Psoas muscle (tissue), 8 donors: ENCODE data around the gene FOLR2. TPM values are rescaled to one million over a fixed set of nuclear protein-coding genes. Genes with fewer than 3 reads are reported as not detected.
"Not testable (repeated sequence)": the region's sequence is repeated elsewhere in the genome, so short reads cannot be mapped to it uniquely, and the experiment has no call there.

Experiments used
- ATAC-seq, 4 donors: fragments of 200-7000 bp; cut with Tn5 transposase; one replicate each; pipeline ENCODE4 v1.9.1; 2020; ENCODE audit warnings: moderate library complexity in 3 of 4, mild to moderate bottlenecking in 2 of 4
- DNase-seq, 2 donors: peaks; one replicate each; pipeline ENCODE4 v3.0.0-alpha.2; 2020
- H3K27ac ChIP-seq: fragments of 200-600 bp; one replicate; pipeline ENCODE4 v1.8.0; 2022
- H3K27me3 ChIP-seq, 3 donors: fragments of 200-600 bp in 1 of 3; one replicate each; pipeline versions ENCODE4 v1.6.1 to v1.8.0; 2013 to 2022; ENCODE audit warnings: low read length in 2 of 3, mild to moderate bottlenecking in 2 of 3, moderate library complexity in 1 of 3; ENCODE audit not compliant: insufficient read depth in 3 of 3
- H3K36me3 ChIP-seq, 2 donors: fragments of 200-600 bp in 1 of 2; one replicate each; pipeline versions ENCODE4 v1.6.1 to v1.8.0; 2013 to 2022; ENCODE audit warnings: low read depth in 1 of 2, mild to moderate bottlenecking in 1 of 2, moderate library complexity in 1 of 2; ENCODE audit not compliant: insufficient read depth in 1 of 2
- H3K4me1 ChIP-seq: fragments of 200-600 bp; one replicate; pipeline ENCODE4 v1.8.0; 2022
- H3K4me3 ChIP-seq: fragments of 200-600 bp; one replicate; pipeline ENCODE4 v1.8.0; 2022; ENCODE audit warnings: mild to moderate bottlenecking
- H3K9me3 ChIP-seq: fragments of 200-600 bp; one replicate; pipeline ENCODE4 v1.8.0; 2022
- WGBS, 3 donors: extraction: QIAGEN DNeasy Blood & Tissue Kit; methylation state at CpG; one replicate each; pipeline versions ENCODE4 v1.1.6 to v1.1.7; 2013; 5-methylcytosine and 5-hydroxymethylcytosine counted together
- intact Hi-C, 2 donors: fragments of 100-400 bp; cut with DNase I; formaldehyde crosslinking; loops; one replicate each; pipeline versions ENCODE4 v1.11.0 to v1.14.2; 2022
- polyA plus RNA-seq, 3 donors: library from polyadenylated mRNA; stranded (reverse); fragments of 200-250 nt; gene quantifications; one replicate each; pipeline ENCODE4 v1.2.3, GENCODE V29; 2013
- total RNA-seq, 4 donors: library from RNA; stranded (reverse); fragmentation: NEBNext Ultra II Directional in 2 of 4; extraction: Animal tissue kit (Norgen Biotek cat#: 25700) in 2 of 4; gene quantifications; one replicate each; pipeline versions ENCODE4 v1.2.1 to v1.2.4, GENCODE V29; 2021 to 2023
- TF ChIP-seq, protein P1 (sequence below): fragments of 200-600 bp; IDR thresholded peaks from one replicate; pipeline ENCODE4 v1.8.0; 2022; ENCODE audit warnings: antibody characterized with exemption
- donor health status: healthy with polysubstance abuse.
- donor health status: DM: no; HTN: no; CAD: no; lungs with moderate emphysema.
- donor health status: Bipolar disorder and iron deficiency.
- donor health status: healthy.
- donor health status: DM: yes; HTN: yes; CAD: no.
- donor health status: DM: no; HTN: no; CAD: no.
- donor health status: DM: no; HTN: no; CAD: no.
- donor health status: DM: yes; HTN: yes; CAD: no.

Gene FOLR2
- total and polyA plus RNA-seq, 7 donors, result 2.9 to 14.2 (median 5.3) TPM

DNA sequence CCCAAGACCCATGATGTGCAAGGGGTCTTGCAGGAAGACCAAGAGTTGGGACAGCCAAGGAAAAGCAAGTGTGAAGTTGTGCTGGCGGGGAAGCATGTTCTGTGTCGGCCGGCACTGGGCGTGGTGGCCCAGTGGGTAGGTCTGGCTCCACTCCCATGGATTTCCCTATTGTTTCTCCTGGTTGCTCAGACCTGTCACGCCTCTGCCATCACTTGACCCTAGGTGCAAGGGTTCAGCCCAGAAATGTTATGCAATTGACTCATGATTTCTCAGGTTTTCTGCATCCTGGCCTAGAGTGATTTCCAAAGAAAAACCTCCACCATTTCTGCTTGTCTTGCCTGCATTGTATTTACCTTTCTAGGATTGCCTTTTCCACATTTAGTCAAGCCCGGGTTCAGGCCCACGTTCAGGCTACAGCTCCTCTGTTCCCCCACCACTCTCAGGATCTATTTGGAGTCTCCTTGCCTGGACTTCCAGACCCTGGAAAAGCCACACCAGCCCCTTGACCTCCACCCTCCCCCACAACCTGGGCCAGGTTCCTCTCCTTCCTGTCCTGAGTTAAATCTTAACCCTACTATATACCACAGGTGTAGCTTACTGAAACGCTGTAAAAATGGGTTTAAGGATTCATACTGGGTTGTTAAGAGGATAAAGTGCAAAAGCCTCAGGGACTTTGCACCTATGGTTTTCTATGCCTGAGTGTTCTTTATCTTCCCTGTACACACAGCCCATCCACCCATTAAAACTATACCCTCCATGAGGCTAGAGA is 42.1 kb upstream of the FOLR2 start:
- DNase-seq (no peak), ATAC-seq (no peak)
- Histone ChIP-seq H3K36me3 (no peaks in the 10 kb centered on the region), H3K4me1 (no peaks in the 10 kb centered on the region), H3K9me3 (no peaks in the 10 kb centered on the region), H3K4me3 (no peak overlapping the region), H3K27ac (no peak overlapping the region), H3K27me3 (no peaks in the 10 kb centered on the region)
- intact Hi-C loops, result no loop called here
- 70 to 77% (median 75%) methylated on average over 8 of the region's 8 CpGs for WGBS, 3 donors
- TF ChIP-seq, protein P1, sequence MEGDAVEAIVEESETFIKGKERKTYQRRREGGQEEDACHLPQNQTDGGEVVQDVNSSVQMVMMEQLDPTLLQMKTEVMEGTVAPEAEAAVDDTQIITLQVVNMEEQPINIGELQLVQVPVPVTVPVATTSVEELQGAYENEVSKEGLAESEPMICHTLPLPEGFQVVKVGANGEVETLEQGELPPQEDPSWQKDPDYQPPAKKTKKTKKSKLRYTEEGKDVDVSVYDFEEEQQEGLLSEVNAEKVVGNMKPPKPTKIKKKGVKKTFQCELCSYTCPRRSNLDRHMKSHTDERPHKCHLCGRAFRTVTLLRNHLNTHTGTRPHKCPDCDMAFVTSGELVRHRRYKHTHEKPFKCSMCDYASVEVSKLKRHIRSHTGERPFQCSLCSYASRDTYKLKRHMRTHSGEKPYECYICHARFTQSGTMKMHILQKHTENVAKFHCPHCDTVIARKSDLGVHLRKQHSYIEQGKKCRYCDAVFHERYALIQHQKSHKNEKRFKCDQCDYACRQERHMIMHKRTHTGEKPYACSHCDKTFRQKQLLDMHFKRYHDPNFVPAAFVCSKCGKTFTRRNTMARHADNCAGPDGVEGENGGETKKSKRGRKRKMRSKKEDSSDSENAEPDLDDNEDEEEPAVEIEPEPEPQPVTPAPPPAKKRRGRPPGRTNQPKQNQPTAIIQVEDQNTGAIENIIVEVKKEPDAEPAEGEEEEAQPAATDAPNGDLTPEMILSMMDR, result no peak

DNA sequence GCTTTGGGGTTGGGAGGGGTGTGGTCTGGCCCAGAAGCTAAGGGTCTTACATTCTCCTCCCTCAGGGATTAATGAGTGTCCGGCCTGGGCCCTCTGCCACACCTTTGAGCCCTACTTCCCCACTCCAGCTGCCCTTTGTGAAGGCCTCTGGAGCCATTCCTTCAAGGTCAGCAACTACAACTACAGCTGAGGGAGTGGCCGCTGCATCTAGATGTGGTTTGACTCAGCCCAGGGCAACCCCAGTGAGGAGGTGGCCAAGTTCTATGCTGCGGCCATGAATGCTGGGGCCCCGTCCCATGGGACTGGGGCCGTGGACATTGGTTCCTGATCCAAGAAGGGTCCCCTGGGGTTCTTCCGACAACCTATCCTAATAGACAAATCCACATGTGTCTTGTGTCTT is 38.9 kb upstream of the FOLR2 start:
- no peaks in the 10 kb centered on the region for H3K9me3 ChIP-seq
- ATAC-seq (no peak), DNase-seq (no peak)
- H3K27me3 ChIP-seq, result no peaks in the 10 kb centered on the region
- TF ChIP-seq, protein P1, result no peak
- 79 to 89% (median 81%) methylated on average over 6 of the region's 6 CpGs for WGBS, 3 donors
- H3K4me1 ChIP-seq, result no peaks in the 10 kb centered on the region
- H3K27ac ChIP-seq, result no peak overlapping the region
- intact Hi-C loops, result no loop called here
- no peaks in the 10 kb centered on the region for H3K36me3 ChIP-seq
- no peak overlapping the region for H3K4me3 ChIP-seq

DNA sequence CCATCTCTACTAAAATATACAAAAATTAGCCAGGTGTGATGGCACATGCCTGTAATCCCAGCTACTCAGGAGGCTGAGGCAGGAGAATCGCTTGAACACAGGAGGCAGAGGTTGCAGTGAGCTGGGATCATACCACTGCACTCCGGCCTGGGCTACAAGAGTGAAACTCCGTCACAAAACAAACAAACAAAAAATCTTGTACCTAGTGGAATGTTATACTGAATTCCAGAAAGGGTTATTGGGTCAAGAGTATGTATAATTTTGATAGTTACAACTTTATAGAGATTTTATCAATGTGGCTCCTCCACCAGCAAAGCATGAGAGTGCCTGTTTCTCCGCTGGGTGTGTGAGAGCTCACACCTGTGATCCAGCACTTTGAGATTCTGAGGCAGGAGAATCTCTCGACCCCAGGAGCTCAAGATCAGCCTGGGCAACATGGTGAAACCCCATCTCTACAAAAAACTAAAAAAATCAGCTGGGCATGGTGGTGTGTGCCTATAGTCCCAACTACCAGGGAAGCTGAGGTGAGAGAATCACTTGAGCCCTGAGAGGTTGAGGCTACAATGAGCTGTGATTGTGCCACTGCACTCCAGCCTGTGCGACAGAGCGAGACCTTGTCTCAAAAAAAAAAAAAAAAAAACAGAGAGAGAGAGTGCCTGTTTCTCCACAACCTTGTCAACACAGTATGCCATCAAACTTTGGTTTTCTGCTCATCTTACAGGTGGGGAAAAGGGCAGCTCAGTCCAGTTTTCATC is 37.4 kb upstream of the FOLR2 start:
- DNase-seq (no peak), ATAC-seq (no peak)
- no peaks in the 10 kb centered on the region for H3K36me3 ChIP-seq
- WGBS, 3 donors, result 86 to 89% (median 87%) methylated on average over 7 of the region's 7 CpGs
- TF ChIP-seq, protein P1, result no peak
- intact Hi-C loops, result no loop called here
- H3K9me3 ChIP-seq, result no peaks in the 10 kb centered on the region
- H3K4me1 ChIP-seq, result no peaks in the 10 kb centered on the region
- H3K27ac ChIP-seq, result no peak overlapping the region
- no peak overlapping the region for H3K4me3 ChIP-seq
- H3K27me3 ChIP-seq, result no peaks in the 10 kb centered on the region

GRCh38 chr11:72179804-72180396 is 36.7 kb upstream of the FOLR2 start:
- ATAC-seq (no peak), DNase-seq (no peak)
- H3K27me3 ChIP-seq, result no peaks in the 10 kb centered on the region
- 73 to 83% (median 75%) methylated on average over 4 of the region's 4 CpGs for WGBS, 3 donors
- no peak overlapping the region for H3K27ac ChIP-seq
- intact Hi-C loops, result loop anchor here in 1 of 2 donors (2.0 kb wide), 1 partner anchor 39 kb away; no protein-coding TSS in a partner anchor
- TF ChIP-seq, protein P1, result no peak
- H3K9me3 ChIP-seq, result no peaks in the 10 kb centered on the region
- H3K4me3 ChIP-seq, result no peak overlapping the region
- no peaks in the 10 kb centered on the region for H3K4me1 ChIP-seq
- H3K36me3 ChIP-seq, result no peaks in the 10 kb centered on the region

- DNase-seq, H3K27me3 ChIP-seq, H3K4me1 ChIP-seq, H3K4me3 ChIP-seq, H3K9me3 ChIP-seq, H3K27ac ChIP-seq, H3K36me3 ChIP-seq: not testable (repeated sequence)
- intact Hi-C loops, result loop anchor here in 1 of 2 donors (2.0 kb wide), 1 partner anchor 40 kb away; no protein-coding TSS in a partner anchor
- 42 to 49% (median 44%) methylated on average over 7 of the region's 7 CpGs for WGBS, 3 donors
- ATAC-seq, result peak in 2 of 4 donors; percentile 16 to 44
Observed at GRCh38 chr11:72180892-72181552, 35.6 kb upstream of the FOLR2 start.

GRCh38 chr11:72181553-72181958 is 35.0 kb upstream of the FOLR2 start:
- intact Hi-C loops, result loop anchor here in 1 of 2 donors (2.0 kb wide), 1 partner anchor 41 kb away; no protein-coding TSS in a partner anchor
- peak in 1 of 4 donors; percentile 20 for ATAC-seq
- H3K27me3 ChIP-seq, H3K36me3 ChIP-seq, H3K27ac ChIP-seq, H3K9me3 ChIP-seq, H3K4me1 ChIP-seq, H3K4me3 ChIP-seq, DNase-seq: not testable (repeated sequence)
- 75 to 93% (median 78%) methylated on average over 3 of the region's 3 CpGs for WGBS, 3 donors
